ENCODE data around the gene SLIT3.

The SLIT3 gene

GRCh38 chr5:168772316-168772961 lies 528.5 kb downstream of the SLIT3 start:
- no peak for DNase-seq (ENCODE audit: low read depth, low spot score)

GRCh38 chr5:168771678-168772077 lies 529.3 kb downstream of the SLIT3 start:
- no peak for DNase-seq (ENCODE audit: low read depth, low spot score)

- DNase-seq (ENCODE audit: low read depth, low spot score): no peak
These were observed 529.9 kb downstream of the SLIT3 start for GRCh38 chr5:168770996-168771395.

- DNase-seq (ENCODE audit: low read depth, low spot score): no peak
These were observed 530.9 kb downstream of the SLIT3 start for GRCh38 chr5:168770036-168770498.

GRCh38 chr5:168768172-168768571 lies 532.8 kb downstream of the SLIT3 start:
- DNase-seq (ENCODE audit: low read depth, low spot score): no peak

- DNase-seq (ENCODE audit: low read depth, low spot score): no peak
These were observed 534.6 kb downstream of the SLIT3 start for GRCh38 chr5:168766426-168766700.

- DNase-seq (ENCODE audit: low read depth, low spot score): peak; percentile 59
These were observed 535.2 kb downstream of the SLIT3 start for GRCh38 chr5:168765551-168766425.

- DNase-seq (ENCODE audit: low read depth, low spot score): no peak
These were observed 535.8 kb downstream of the SLIT3 start for GRCh38 chr5:168765086-168765550.

- peak; percentile 25 for DNase-seq (ENCODE audit: low read depth, low spot score)
These were observed 544.2 kb downstream of the SLIT3 start for GRCh38 chr5:168756453-168757391.

- no peak for DNase-seq (ENCODE audit: low read depth, low spot score)
These were observed 545.3 kb downstream of the SLIT3 start for GRCh38 chr5:168755548-168756093.

GRCh38 chr5:168753691-168754254 lies 547.2 kb downstream of the SLIT3 start:
- no peak for DNase-seq (ENCODE audit: low read depth, low spot score)

GRCh38 chr5:168752416-168753190 lies 548.3 kb downstream of the SLIT3 start:
- no peak for DNase-seq (ENCODE audit: low read depth, low spot score)

- no peak for DNase-seq (ENCODE audit: low read depth, low spot score)
These were observed 548.9 kb downstream of the SLIT3 start for GRCh38 chr5:168752012-168752411.

- no peak for DNase-seq (ENCODE audit: low read depth, low spot score)
These were observed 550.0 kb downstream of the SLIT3 start for GRCh38 chr5:168750926-168751325.

GRCh38 chr5:168749391-168750100 lies 551.4 kb downstream of the SLIT3 start:
- DNase-seq (ENCODE audit: low read depth, low spot score): no peak

- DNase-seq (ENCODE audit: low read depth, low spot score): no peak
These were observed 552.8 kb downstream of the SLIT3 start for GRCh38 chr5:168747987-168748777.

GRCh38 chr5:168746893-168747640 lies 553.9 kb downstream of the SLIT3 start:
- DNase-seq (ENCODE audit: low read depth, low spot score): no peak
